ENCODE measurements around the gene KIF12. TPM values are rescaled to one million over a fixed set of nuclear protein-coding genes. Genes with fewer than 3 reads are reported as not detected.

Gene KIF12
- total and polyA plus RNA-seq, 2 of the 13 experiments (the other 11 are each of a cell fraction or from before 2014, with no cell fraction given) = 1.8 to 12.5 TPM

- TF ChIP-seq TRAFD1 (CRISPR knock-in tag; IDR thresholded peaks at IDR 0.05; ENCODE audit: borderline replicate concordance) (no peak), ZNF136 (CRISPR knock-in tag; IDR thresholded peaks at IDR 0.05; ENCODE audit: low read depth) (no peak)
These were observed 44.9 kb downstream of the KIF12 start (continued) for GRCh38 chr9:114054191-114054690.

GRCh38 chr9:114053246-114054005, 45.7 kb downstream of the KIF12 start:
- Histone ChIP-seq H3K9me3 (ENCODE audit: low read length) (no peaks in the 10 kb centered on the region), H3K36me3 (replicated peaks in 1 of 2; ENCODE audit: control insufficient read depth in 1 of 2, insufficient read depth in 2 of 2, low read length in 2 of 2) (no peaks in the 10 kb centered on the region), H4K20me1 (ENCODE audit: insufficient read depth, low read length) (no peaks in the 10 kb centered on the region), H2AFZ (ENCODE audit: low read length) (no peak overlapping the region), H3K4me1 (ENCODE audit: insufficient read depth, low read length) (peaks cover 17% of the 10 kb centered on the region), H3K79me2 (ENCODE audit: insufficient read depth, low read length) (no peaks in the 10 kb centered on the region), H3K4me3 (replicated peaks in 1 of 3; ENCODE audit: insufficient read depth in 1 of 3, low read depth in 2 of 3, low read length in 3 of 3) (no peak overlapping the region), H3K27ac (ENCODE audit: extremely low read length, insufficient read depth, low read length) (no peak overlapping the region), H3K4me2 (ENCODE audit: low read depth, low read length) (no peak overlapping the region), H3K9ac (ENCODE audit: insufficient read depth, low read depth, low read length) (no peak overlapping the region), H3K27me3 (ENCODE audit: control insufficient read depth in 1 of 2, insufficient read depth in 2 of 2, low read length in 2 of 2) (peaks cover 2 to 6% of the 10 kb centered on the region in 2 experiments; a peak in 3 of 5 replicates)
- no TSS peak for BruUV-seq (replicated peaks)
- TF ChIP-seq FOXA3 (CRISPR knock-in tag; IDR thresholded peaks at IDR 0.05) (no peak), FUBP1 (CRISPR knock-in tag; IDR thresholded peaks at IDR 0.05; ENCODE audit: borderline replicate concordance) (no peak), STAG1 (CRISPR knock-in tag; IDR thresholded peaks at IDR 0.05) (no peak), BRF2 (CRISPR knock-in tag; IDR thresholded peaks at IDR 0.05) (no peak), KLF6 (CRISPR knock-in tag; IDR thresholded peaks at IDR 0.05) (no peak), ZNF891 (CRISPR knock-in tag; IDR thresholded peaks at IDR 0.05) (no peak)
- WGBS (ENCODE audit: low lambda C conversion rate) = 69% methylated on average over 8 of the region's 8 CpGs
- in situ Hi-C loops (cut with HindIII; ENCODE audit: extremely low pct_ligation_motif_present, low pct_unique_long_range_greater_than_20kb) (no loop called here), intact Hi-C loops (cut with micrococcal nuclease; ENCODE audit: unreplicated experiment) (no loop called here)
- ATAC-seq (no peak), FAIRE-seq (no peak), DNase-seq (ENCODE audit: low spot score) (no peak)
- POLR2A ChIA-PET = no interaction called here
- CTCF ChIA-PET (ENCODE audit: low intra/inter-chr PET ratio, low total read pairs) = no interaction called here
